Epithelial cell of esophagus (primary cell): ENCODE measurements around the gene MDM4.

Experiments used
- DNase-seq: peaks from one replicate; pipeline ENCODE4 v3.0.0; 2010; ENCODE audit warnings: low read depth
- H3K4me3 ChIP-seq: 2 replicates; pipeline ENCODE4 v1.5.1; 2011; ENCODE audit warnings: mild to moderate bottlenecking, low read length, control low read depth
- CTCF ChIP-seq: IDR thresholded peaks from 2 replicates; pipeline ENCODE4 v1.5.1; 2011; ENCODE audit warnings: low read depth, mild to moderate bottlenecking, low read length, control low read depth, inconsistent platforms; ENCODE audit not compliant: insufficient read depth; ENCODE audit errors: missing control alignments

MDM4 gene

GRCh38 chr1:204472660-204473059 lies 43.5 kb upstream of the MDM4 start:
- no peak overlapping the region for H3K4me3 ChIP-seq
- no peak for TF ChIP-seq CTCF
- DNase-seq, result no peak

- no peak for DNase-seq
- TF ChIP-seq CTCF, result no peak
- no peak overlapping the region for H3K4me3 ChIP-seq
Observed at GRCh38 chr1:204473400-204473965, 42.7 kb upstream of the MDM4 start.

GRCh38 chr1:204475656-204476432 lies 40.4 kb upstream of the MDM4 start:
- no peak for TF ChIP-seq CTCF
- no peak overlapping the region for H3K4me3 ChIP-seq
- no peak for DNase-seq

- no peak overlapping the region for H3K4me3 ChIP-seq
- DNase-seq, result no peak
- TF ChIP-seq CTCF, result no peak
Observed at GRCh38 chr1:204476563-204476962, 39.6 kb upstream of the MDM4 start.

- TF ChIP-seq CTCF, result no peak
- no peak for DNase-seq
- no peak overlapping the region for H3K4me3 ChIP-seq
Observed at GRCh38 chr1:204477036-204477740, 39.0 kb upstream of the MDM4 start.

GRCh38 chr1:204478172-204478899 lies 37.9 kb upstream of the MDM4 start:
- no peak overlapping the region for H3K4me3 ChIP-seq
- DNase-seq, result no peak
- no peak for TF ChIP-seq CTCF
